HG03196 (cell line): ENCODE data around the gene FKRP.
"Not testable (repeated sequence)": the region's sequence is repeated elsewhere in the genome, so short reads cannot be mapped to it uniquely, and the experiment has no call there.

Source experiments
- ATAC-seq: cut with Tn5 transposase; IDR thresholded peaks from one replicate; pipeline ENCODE4 v1.9.1; 2021; ENCODE audit not compliant: unreplicated experiment

FKRP gene

GRCh38 chr19:46785054-46785979 lies 39.5 kb downstream of the FKRP start:
- no peak for ATAC-seq

- no peak for ATAC-seq
These were observed 40.1 kb downstream of the FKRP start for GRCh38 chr19:46785980-46786235.

- peak; percentile 40 for ATAC-seq
These were observed 40.6 kb downstream of the FKRP start for GRCh38 chr19:46786236-46787039.

DNA sequence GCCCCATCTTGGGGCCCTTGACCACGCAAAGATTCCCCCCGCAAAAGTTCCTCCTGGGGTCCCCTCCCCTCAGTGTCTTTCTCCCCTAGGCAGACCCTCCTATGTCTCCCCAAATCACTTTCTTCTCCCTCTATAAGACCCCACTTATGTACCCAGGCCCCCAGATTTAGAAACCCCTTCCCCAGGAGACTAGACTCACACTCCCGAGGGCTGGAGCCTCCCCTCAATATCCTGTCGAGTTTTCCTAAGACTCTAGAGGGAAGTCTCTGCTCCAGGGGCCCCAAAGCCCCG lies 41.1 kb downstream of the FKRP start:
- no peak for ATAC-seq

DNA sequence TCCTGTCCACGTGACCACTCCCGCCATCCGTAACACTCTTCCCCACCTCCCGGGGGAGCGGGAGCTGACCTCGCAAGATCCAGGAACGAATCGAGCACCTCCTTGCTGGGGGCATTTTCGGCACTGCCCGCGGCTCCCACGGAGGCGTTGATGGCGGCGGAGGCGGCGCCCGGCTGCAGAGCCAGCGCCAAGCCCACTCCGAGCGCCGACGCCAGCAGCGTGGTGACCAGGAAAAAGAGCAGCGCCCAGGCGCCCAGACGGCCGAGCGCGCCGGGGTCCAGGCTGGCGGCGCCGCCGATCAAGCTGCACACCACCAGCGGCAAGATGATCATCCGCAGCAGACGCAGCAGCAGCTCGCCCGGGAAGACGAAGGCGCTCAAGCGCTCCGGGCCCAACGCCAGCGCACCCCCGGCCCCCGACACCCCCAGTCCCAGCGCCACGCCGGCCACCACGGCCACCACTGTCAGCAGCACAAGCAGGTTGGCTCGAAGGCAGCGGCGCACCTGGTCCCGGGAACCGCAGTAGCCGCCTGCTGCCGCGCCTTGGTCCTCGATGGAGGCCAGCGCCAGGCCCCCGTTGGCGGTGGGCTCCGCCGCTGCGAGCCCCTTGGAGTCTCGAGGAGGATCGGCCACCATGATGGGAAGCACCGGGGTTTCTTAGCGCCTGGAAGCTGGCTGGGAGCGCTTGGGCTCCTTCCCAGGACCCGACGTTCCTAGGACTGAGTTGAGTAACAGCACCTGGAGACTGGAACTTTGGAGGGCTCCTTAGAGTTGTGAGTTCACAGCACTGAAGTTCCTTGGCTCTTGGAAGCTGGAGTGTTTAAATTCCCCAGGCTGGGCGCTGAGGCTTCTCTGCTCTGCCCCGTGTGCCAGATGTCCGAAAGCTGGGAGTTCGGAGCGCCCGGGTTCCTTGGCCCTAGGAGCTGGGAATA lies 41.7 kb downstream of the FKRP start:
- no peak for ATAC-seq

GRCh38 chr19:46788262-46788967 lies 42.6 kb downstream of the FKRP start, which contains the start of gene SLC1A5:
TSS of gene SLC1A5 (minus strand) at chr19:46788594. CDS start at chr19:46787965, 629 bp downstream.
- ATAC-seq, result peak; percentile 57

DNA sequence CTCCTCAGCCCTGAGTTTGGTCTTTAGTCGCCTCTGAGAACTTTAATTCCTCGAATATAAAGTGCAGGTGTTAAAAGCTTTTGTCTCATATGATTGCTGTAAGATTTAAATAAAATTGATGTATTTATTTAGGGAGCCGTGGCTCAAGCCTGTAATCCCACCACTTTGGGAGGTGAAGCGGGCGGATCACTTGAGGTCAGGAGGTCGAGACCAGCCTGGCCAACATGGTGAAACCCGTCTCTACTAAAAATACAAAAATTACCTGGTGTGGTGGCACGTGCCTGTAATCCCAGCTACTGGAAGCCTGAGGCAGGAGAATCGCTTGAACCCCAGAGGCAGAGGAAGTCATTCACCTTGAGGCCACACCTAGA lies 43.1 kb downstream of the FKRP start:
- no peak for ATAC-seq

- ATAC-seq, result no peak
These were observed 43.5 kb downstream of the FKRP start for GRCh38 chr19:46789371-46789770.

DNA sequence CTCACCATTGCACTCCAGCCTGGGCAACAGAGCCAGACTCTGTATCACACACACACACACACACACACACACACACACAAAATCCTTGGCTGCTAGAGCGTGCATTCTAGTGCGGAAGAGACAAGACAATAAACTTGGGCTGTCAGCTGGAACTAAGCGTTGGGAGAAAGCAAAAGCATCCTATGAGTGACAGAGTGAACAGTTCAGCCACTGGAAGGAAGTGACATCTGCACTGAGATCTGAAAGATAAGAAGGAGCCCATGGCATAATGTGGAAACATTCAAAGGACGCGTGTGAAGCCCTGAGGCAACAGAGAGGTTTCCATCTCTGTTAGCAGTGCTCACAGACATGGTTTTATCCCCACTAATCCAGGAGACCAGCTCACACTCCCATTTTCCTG lies 46.1 kb downstream of the FKRP start:
- ATAC-seq, result no peak

DNA sequence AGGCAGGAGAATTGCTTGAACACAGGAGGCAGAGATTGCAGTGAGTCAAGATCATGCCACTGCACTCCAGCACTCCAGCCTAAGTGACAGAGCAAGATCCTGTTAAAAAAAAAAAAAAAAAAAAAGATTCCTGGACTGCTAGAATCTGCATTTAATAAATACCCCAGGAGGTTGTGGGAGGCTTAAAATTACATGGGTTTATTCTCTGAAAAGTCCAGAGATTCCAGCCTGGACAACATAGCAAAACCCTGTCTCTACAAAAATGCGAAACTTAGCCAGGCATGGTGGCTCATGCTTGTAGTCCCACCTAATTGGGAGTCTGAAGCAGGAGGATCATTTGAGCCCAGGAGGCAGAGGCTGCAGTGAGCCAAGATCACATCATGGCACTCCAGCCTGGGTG lies 52.0 kb downstream of the FKRP start:
- ATAC-seq, result no peak

DNA sequence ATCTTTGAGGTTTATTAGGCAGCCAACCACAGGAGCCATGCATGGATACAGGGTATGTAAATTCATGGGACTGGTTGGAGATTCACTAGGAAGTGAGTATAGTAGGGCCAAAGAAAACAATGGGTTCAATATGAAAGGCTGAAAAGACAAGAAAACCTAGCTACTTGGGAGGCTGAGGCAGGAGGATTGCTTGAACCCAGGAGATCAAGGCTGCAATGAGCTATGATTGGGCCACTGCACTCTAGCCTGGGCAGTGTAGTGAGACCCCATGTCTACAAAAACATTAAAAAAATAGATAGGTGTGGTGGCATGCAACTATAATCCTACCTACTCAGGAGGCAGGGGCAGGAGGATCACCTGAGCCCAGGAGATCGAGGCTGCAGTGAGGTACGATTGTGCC lies 52.9 kb downstream of the FKRP start:
- no peak for ATAC-seq

DNA sequence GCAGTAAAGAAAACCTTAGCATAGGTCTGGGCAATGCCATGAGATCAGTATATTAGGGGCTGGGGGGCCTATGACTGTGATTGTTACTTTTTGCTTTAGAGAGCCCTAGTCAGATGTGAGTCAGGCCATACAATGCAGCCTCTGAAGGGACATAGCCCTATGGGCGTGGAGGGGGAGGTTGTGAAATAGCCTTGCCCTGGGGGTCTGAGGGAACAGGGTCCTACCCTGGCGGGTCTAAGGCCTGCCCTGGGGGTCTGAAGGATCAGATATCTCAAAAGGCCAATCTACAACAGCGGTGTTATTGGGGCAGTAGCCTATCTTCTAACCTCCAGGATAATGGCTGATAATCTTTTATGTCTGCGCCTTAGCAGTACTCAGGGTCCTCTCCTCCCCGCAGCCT lies 56.3 kb downstream of the FKRP start:
- no peak for ATAC-seq

DNA sequence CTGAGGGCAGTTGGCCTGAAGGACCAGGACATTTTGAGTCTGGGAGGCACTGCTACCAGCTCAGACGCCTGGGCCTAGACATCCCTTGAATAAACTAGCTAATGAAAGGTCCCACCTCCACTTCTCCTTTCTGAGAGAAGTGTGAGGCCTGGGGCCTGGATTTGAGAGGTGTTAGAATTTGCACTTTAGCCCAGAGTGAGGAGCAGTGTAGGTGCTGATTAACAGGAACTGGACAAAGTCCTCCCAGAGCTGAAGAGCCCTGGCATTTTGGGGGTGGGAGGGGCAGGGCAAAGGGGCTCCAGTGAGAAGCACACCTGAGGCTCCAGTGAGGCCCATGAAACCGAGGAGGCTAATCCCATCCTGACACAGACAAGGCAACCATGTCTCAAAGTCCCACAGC lies 57.7 kb downstream of the FKRP start:
- ATAC-seq, result no peak

DNA sequence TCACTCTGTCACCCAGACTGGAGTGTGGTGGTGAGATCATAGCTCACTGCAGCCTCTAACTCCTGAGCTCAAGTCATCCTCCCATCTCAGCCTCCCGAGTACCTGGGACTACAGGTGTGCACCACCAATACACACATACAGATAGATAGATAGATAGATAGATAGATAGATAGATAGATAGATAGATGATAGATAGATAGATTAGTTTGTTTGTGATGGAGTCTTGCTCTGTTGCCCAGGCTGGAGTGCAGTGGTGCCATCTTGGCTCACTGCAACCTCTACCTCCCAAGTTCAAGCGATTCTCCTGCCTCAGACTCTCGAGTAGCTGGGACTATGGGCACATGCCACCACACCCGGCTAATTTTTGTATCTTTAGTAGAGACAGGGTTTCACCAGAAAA lies 58.6 kb downstream of the FKRP start:
- ATAC-seq, result not testable (repeated sequence)

DNA sequence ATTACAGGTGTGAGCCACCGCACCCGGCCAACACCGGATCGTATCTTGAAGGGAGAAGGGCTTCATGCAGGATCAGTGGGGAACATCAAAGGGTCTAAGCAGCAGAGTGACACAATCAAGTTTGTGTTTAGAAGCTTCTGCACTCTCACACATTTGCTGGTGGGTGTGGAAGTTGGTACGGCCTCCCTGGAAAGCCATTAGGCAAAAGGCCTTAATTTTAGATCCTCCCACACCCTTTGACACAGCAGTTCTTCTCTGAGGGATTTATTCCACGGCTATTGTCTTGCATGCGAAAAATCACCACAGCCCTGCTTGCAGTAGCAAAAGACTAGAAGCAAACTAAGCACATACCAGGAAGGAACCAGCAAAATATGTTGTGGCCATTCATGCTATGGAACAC lies 60.8 kb downstream of the FKRP start:
- ATAC-seq, result no peak
